RWPE2 (cell line): ENCODE results near the gene HTRA3.

Source experiments
- ATAC-seq: fragments of 200-7000 bp; cut with Tn5 transposase; 3 replicates; pipeline ENCODE4 v1.9.1; 2021; ENCODE audit warnings: low read depth
- DNase-seq: peaks from one replicate; pipeline ENCODE4 v3.0.0-alpha.2; 2020; ENCODE audit warnings: low spot score
- H3K27ac ChIP-seq: fragments of 450-650 bp; 2 replicates; pipeline ENCODE4 v1.5.1; 2017; ENCODE audit warnings: mild to moderate bottlenecking; ENCODE audit not compliant: poor library complexity, severe bottlenecking
- H3K27me3 ChIP-seq: fragments of 250-450 bp; sonication (Bioruptor Pico); 2 replicates; pipeline ENCODE4 v1.5.1; 2021; ENCODE audit warnings: mild to moderate bottlenecking, moderate library complexity; ENCODE audit not compliant: insufficient read depth, poor library complexity, severe bottlenecking
- H3K36me3 ChIP-seq: fragments of 250-450 bp; sonication (Bioruptor Pico); 2 replicates; pipeline ENCODE4 v1.5.1; 2020; ENCODE audit warnings: low read depth, mild to moderate bottlenecking, moderate library complexity
- H3K4me1 ChIP-seq: fragments of 250-450 bp; sonication (Bioruptor Pico); 2 replicates; pipeline ENCODE4 v1.5.1; 2021; ENCODE audit warnings: mild to moderate bottlenecking, moderate library complexity; ENCODE audit not compliant: insufficient read depth, poor library complexity, severe bottlenecking
- H3K4me3 ChIP-seq: fragments of 250-450 bp; sonication (Bioruptor Pico); 2 replicates; pipeline ENCODE4 v1.5.1; 2021; ENCODE audit warnings: mild to moderate bottlenecking, moderate library complexity; ENCODE audit not compliant: severe bottlenecking
- H3K9me3 ChIP-seq: fragments of 250-450 bp; sonication (Bioruptor Pico); 2 replicates; pipeline ENCODE4 v1.5.1; 2021; ENCODE audit warnings: mild to moderate bottlenecking, moderate library complexity; ENCODE audit not compliant: severe bottlenecking
- CTCF ChIP-seq: fragments of 450-650 bp; IDR thresholded peaks from one replicate; pipeline ENCODE4 v1.5.1; 2017; ENCODE audit warnings: mild to moderate bottlenecking, moderate library complexity; ENCODE audit not compliant: poor library complexity, severe bottlenecking

HTRA3 gene

GRCh38 chr4:8308856-8309771 is 39.6 kb downstream of the HTRA3 start:
- peak; percentile 59 for DNase-seq
- no peak for TF ChIP-seq CTCF
- Histone ChIP-seq H3K4me3 (no peak overlapping the region), H3K27ac (no peak overlapping the region), H3K4me1 (no peaks in the 10 kb centered on the region), H3K9me3 (no peaks in the 10 kb centered on the region), H3K27me3 (no peaks in the 10 kb centered on the region), H3K36me3 (no peaks in the 10 kb centered on the region)
- ATAC-seq = peak; percentile 19; the same call in 1 of the 3 replicates

GRCh38 chr4:8310306-8310705 is 40.8 kb downstream of the HTRA3 start:
- ATAC-seq (no peak), DNase-seq (peak; percentile 20)
- Histone ChIP-seq H3K4me1 (peaks cover 3% of the 10 kb centered on the region), H3K36me3 (no peaks in the 10 kb centered on the region), H3K4me3 (no peak overlapping the region), H3K9me3 (no peaks in the 10 kb centered on the region), H3K27me3 (no peaks in the 10 kb centered on the region), H3K27ac (no peak overlapping the region)
- TF ChIP-seq CTCF = no peak

GRCh38 chr4:8311101-8312068 is 41.8 kb downstream of the HTRA3 start:
- TF ChIP-seq CTCF = no peak
- DNase-seq = peak; percentile 29
- no peaks in the 10 kb centered on the region for H3K27me3 ChIP-seq
- no peaks in the 10 kb centered on the region for H3K36me3 ChIP-seq
- H3K9me3 ChIP-seq = no peaks in the 10 kb centered on the region
- H3K4me1 ChIP-seq = peaks cover 13% of the 10 kb centered on the region
- H3K4me3 ChIP-seq = no peak overlapping the region
- H3K27ac ChIP-seq = no peak overlapping the region
- ATAC-seq = no peak

DNA sequence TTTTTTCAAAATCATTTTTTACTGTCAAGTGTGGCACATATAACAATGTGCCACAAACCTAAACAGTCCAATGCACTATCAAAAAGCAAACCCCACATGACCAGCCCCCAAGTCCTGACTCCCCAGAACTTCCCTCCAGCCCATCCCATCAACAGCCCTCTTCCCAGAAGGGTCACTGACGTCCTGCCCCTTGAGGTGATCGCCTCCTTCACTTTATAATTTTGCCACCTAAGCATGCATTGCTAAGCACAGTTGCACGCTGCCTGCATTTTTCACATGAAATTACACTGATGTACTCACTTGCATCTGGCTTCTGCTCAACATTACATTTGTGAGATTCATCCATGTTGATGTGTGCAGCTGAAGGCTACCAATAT is 42.5 kb downstream of the HTRA3 start:
- ATAC-seq = no peak
- peak; percentile 19 for DNase-seq
- Histone ChIP-seq H3K4me1 (peaks cover 13% of the 10 kb centered on the region), H3K27me3 (no peaks in the 10 kb centered on the region), H3K9me3 (no peaks in the 10 kb centered on the region), H3K36me3 (no peaks in the 10 kb centered on the region), H3K4me3 (no peak overlapping the region), H3K27ac (no peak overlapping the region)
- no peak for TF ChIP-seq CTCF
